Cardiac fibroblast (primary cell): ENCODE results near the gene RIT2.

Source experiments
- DNase-seq, 2 donors: peaks; one replicate each; pipeline versions ENCODE4 v3.0.0 to v3.0.0-alpha.2; 2010; ENCODE audit warnings: low read depth in 2 of 2
- H3K4me3 ChIP-seq, 2 donors: replicated peaks in 1 of 2; 1 replicate in 1 of 2; 2 replicates in 1 of 2; pipeline ENCODE4 v1.5.1; 2011; ENCODE audit warnings: low read depth in 2 of 2, low read length in 2 of 2, mild to moderate bottlenecking in 2 of 2, moderate library complexity in 1 of 2
- TF ChIP-seq, protein P1 (sequence below): IDR thresholded peaks from one replicate; pipeline ENCODE4 v1.5.1; 2011; ENCODE audit warnings: low read depth, mild to moderate bottlenecking, low read length, inconsistent platforms

RIT2 gene

DNA sequence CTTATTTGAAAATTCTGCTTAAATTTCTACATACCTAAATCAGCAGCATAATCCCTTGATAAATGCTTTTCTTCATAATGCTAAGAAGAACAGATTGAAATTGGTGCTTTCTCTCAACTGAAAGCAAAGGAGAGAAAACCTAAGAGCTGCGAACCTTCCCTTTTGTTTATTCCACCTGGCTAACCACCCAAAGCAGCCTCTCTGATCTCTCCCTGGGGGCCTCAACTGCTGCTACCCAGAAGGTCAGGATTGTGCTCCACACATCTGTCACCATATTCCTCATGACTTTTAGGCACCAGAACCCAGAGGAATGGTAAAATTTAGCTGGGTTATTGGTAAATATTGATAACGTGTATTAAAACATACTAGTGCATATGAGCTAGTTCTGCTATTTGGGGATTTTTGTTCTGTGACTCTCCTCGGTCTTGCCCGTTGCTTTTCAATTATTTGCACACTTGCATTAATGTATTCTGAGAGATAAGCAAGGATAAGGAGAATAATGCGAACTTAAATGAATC lies 334.1 kb downstream of the RIT2 start:
- DNase-seq = no peak
- TF ChIP-seq, protein P1, sequence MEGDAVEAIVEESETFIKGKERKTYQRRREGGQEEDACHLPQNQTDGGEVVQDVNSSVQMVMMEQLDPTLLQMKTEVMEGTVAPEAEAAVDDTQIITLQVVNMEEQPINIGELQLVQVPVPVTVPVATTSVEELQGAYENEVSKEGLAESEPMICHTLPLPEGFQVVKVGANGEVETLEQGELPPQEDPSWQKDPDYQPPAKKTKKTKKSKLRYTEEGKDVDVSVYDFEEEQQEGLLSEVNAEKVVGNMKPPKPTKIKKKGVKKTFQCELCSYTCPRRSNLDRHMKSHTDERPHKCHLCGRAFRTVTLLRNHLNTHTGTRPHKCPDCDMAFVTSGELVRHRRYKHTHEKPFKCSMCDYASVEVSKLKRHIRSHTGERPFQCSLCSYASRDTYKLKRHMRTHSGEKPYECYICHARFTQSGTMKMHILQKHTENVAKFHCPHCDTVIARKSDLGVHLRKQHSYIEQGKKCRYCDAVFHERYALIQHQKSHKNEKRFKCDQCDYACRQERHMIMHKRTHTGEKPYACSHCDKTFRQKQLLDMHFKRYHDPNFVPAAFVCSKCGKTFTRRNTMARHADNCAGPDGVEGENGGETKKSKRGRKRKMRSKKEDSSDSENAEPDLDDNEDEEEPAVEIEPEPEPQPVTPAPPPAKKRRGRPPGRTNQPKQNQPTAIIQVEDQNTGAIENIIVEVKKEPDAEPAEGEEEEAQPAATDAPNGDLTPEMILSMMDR = no peak
- no peak overlapping the region for H3K4me3 ChIP-seq

DNA sequence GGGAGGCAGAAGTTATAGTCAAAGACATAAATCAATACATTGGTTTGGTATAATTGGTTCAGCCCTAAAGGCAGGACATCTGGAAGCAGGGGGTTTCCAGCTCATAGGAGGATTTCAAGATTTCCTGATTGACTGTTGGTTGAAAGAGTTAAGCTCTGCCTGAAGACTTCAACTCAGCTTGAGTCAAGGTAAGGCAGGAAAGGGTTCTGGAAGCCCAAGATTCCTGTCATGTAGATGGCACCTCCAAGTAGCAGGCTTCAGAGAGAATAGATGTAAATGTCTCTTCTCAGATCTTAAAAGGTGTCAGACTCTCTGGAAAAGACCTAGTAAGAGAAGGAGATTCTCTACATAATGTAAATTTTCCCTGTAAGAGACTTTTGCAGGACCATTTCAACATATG lies 335.3 kb downstream of the RIT2 start:
- H3K4me3 ChIP-seq = no peak overlapping the region
- no peak for DNase-seq
- TF ChIP-seq, protein P1 = no peak

DNA sequence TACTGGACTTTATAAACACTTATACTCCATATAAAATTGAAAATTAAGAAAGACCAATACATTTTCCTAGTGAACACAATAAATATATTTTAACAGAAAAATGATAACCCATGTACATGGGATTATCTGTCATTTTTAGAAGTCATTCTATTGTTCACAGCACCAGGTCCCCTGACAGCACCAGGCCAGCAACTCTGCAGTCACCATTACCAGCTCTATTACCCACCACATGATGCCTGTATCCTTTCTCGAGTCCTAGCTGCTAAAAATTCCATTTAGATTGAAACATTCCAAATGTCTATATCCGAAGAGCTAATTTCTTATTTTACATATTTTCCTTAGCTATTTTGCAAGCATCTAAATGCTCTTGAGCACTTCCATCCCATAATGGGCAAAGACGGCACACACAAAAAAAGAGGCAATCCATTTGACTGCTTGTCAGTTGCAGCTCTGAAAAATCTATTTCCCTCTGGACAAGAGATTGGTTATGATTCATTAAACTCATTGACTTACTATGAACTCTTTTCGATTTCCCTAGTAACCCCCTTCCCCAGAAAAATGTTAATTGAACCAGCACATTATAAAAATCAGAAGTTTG lies 336.9 kb downstream of the RIT2 start:
- H3K4me3 ChIP-seq = no peak overlapping the region
- no peak for DNase-seq
- TF ChIP-seq, protein P1 = no peak

DNA sequence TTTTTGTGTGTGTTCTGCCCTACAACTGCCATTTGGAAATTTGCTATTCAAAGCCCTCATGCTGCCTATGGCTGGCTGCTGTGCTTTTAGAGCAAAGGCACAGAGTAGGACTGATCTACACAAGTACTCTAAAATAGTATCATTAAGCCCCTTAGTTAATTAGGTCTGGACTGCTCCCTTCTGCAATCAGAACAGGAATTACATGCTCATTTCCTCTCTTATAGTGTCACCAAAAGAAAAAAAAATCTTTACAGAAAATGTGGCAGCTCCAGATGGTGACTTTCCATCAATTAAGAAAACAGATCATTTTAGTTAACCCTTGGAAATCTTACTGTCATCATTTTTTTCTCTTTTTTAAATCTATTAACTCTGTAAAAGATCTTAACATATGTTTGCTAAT lies 337.5 kb downstream of the RIT2 start:
- H3K4me3 ChIP-seq = no peak overlapping the region
- TF ChIP-seq, protein P1 = no peak
- no peak for DNase-seq

DNA sequence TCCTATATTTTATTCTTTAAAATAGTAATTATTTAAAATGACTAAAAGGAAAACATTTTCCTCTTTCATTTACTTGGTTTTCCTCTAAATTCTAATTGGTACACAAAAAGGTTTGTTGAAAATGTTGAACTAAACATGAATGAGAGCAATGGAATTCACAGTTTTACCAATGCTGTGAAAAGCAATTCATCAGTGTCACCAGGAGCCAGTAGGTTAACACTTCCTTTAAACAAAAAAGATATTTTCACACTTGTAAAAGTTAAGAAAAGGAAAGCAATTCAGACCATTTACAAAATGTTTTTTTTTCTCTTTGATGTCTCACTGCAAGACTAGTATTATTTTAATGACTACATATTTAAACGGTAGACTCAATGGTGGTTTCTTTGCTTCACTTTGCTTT lies 341.6 kb downstream of the RIT2 start:
- TF ChIP-seq, protein P1 = no peak
- DNase-seq = no peak
- no peak overlapping the region for H3K4me3 ChIP-seq

DNA sequence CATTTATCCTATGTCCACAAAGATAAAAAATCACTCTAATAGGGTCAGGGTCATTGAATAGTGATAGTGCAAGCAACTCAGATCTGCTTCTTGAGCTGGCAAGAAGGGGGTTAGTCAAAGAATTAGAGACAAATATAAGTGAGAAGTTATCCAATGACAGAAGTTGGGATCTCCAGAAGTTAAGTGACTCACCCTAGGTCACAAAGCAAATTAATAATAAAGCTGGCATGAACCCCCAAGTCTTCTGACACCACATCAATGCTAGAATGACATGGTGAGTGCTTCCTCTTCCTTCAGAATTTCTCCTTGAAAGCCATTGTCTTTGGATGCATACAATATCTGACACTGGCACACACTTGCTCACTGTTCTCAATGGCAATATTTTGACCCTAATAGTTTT lies 343.5 kb downstream of the RIT2 start:
- DNase-seq = no peak
- H3K4me3 ChIP-seq = no peak overlapping the region
- TF ChIP-seq, protein P1 = no peak

DNA sequence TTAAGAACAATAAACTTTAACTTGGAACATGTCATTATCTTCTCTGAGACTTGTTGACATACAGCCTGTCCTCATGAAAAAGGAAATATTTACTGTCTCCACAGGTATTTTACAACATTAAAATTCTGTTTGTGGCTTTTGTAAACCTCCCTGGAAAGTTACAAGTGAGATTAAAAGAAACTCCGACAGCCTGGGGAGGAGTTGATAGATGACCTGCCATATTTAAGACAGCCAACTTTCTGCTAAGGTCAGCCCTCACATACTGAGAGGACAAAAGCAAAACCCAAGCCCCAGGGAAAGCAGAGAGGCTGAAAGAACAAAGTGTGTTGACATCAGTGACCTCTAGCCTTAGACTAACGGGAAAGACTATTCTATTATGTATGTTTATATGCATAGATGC lies 350.2 kb downstream of the RIT2 start:
- DNase-seq = no peak
- no peak overlapping the region for H3K4me3 ChIP-seq
- TF ChIP-seq, protein P1 = no peak
